ENCODE results near the gene PIGC.

DNA sequence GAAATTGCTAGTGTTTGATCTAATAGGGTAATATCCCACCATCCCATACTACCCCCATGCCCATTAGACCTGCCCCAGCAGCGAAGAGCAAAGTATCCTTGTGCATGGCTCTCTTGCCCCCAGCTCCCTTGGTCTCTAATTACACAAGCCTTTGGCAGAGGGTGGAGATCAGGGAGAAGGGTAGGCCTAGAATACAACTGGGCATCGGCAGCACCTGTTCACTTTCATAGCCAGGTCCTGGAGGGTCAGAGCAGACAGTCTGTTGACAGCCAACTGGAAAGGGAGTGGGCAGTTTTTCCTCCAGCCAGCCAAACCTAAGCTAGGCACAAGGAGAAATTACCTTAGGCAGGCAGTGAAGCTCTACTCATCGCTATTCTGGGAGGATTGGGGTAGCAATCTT, 2.7 kb upstream of the PIGC start:
- TF ChIP-seq EP300 (IDR thresholded peaks at IDR 0.05) (no peak), CTCF (IDR thresholded peaks at IDR 0.05) (no peak), POLR2A (IDR thresholded peaks at IDR 0.05) (no peak), POLR2AphosphoS5 (IDR thresholded peaks at IDR 0.05) (no peak)

Data from gastroesophageal sphincter (tissue), 3 donors.